HG03095 (cell line): ENCODE measurements around the gene POLR3C.

ENCODE experiments used
- ATAC-seq: cut with Tn5 transposase; IDR thresholded peaks from one replicate; pipeline ENCODE4 v1.9.1; 2021; ENCODE audit warnings: moderate library complexity; ENCODE audit not compliant: unreplicated experiment

POLR3C gene

DNA sequence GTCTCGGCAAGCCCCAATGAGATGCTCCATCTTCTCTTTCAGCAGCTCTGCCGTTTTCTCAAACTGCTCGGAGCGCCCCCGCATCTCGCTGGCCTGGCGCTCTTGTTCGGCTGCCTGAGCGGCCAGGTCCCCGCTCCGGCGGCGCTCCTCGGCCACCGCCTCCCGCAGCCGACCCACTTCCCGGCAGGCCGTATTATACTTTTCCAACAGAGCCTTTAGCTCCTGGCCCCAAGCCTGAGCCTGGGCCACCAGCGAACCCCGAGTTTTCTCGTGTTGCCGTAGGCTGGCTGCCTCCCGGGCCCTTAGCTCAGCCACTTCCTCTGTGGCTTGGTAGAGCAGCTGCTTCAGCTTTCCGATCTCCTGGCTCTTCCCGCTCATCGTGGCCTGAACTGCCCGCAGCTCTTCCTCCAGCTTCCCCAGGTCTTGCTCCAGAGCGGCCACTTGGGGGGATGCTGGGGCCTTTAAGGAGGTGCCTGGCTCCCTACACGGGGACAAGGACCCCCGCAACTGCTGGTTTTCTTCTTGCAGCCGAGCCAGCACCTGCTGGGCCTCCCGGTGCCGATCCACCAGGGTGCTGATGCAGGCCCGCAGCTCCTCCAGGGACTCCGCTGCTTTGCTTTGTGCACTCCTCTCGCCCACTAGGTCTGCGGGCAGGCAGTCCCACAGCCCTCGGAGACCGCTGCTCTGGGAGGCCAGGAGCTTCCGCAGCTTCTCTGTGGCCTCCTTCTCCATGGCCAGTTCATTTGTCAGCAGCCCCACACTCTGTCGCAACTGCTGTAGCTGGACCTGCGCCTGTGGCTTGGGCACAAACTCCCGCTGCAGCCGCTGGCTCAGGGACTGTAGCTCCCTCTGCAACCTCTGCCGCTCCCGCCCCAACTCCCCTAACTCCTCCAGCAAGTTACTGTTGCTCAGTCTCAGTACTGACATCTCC is 48.3 kb downstream of the POLR3C start:
- ATAC-seq = no peak

DNA sequence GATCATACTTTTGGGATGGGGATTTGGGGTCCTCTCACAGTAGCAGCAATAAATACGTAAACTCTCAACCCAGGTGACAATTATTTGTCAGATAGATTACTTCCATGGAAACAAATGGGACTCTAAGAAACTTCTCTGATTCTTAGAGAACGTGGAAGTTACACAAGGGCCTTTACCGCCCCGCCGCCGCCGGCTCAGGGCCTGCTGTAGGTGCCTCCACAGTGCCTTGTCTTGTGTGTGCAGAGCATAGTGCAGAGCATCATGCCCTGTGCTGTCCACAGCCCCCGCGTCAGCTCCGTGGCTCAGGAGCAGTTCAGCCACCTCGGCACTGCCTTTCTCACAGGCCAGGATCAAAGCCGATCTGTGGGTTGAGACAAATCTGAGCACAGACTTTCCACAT is 50.6 kb downstream of the POLR3C start:
- ATAC-seq = no peak

DNA sequence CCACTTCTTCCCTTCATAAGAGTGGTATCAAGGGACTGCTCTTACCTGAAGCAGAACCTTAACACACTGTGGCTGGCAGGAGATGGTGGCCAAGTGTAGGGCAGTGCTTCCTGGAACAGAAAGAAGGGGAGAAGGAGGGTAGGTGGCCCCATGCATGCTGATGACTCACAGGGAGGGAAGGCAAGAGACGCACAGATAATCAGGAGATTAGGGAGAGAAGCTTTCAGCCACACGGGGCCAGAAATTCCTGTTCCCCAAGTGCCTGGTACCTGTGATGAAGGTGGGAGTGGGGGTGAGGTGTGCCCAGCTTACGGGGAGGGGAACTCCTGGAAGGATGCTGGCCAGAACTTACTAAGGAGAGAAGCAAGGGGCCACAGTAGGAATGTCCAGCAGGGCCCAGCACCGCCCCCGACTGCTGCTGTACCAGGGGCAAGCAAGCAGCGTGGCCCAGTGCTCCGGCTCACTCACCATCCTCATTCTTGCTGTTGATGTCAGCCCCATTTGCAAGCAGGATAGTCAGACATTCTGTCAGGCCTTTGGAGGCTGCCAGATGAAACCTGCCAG is 54.0 kb downstream of the POLR3C start:
- no peak for ATAC-seq

DNA sequence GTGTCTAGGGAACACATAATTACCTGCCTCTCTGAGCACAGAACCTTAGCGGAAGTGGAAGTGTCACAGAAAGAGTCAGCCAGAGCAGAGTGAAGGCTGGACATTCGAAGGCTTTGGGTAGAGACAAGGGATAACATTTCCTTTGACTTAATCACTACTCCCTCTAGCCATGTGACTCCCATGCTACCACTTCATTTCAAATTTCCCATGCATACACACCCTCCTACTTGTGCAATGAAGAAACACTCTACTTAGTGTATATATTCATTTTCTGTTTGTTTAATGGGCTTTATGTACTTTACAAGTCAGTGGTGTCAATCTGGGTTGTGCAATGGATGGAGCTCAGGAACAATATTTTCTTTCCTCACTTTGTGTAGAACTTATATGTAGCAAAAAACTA is 54.7 kb downstream of the POLR3C start:
- no peak for ATAC-seq

DNA sequence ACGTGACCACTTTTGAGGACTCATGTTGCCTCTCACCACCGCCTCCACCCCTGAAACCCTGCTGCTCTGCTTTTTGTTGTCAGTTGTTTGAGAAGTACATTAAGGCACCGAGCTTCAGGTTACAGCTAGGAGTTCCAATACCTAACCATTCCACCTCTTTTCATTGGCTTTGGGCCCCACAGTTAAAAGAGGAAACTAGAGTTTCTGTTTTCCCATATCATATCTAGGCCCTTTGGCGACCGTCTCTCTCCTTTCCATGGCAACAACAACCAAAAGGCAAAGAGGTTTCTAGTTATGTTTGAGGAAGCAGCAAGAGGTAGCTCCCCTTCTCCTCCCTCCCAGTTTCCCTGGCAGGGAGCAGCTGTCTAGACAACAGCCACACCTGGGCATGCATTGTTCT is 55.8 kb downstream of the POLR3C start:
- ATAC-seq = no peak

DNA sequence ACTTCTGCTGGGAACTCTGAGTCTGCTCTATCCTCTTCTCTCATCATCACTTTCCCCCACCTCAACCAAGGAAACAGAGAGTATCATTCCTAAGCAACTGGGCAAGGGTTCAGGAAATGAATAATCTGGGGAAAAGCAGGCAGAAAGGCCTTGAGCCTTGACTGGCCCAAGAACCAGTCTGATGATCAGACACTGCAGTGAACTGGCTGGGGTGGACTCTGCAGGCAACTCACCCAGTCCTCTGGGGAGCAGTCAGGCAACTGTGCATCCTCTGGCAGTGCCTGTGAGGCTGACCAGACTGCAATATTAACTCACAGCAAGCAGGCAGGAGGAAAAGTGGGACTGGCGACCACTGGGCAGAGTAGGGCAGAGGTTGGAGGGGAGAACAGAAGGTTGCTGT is 60.7 kb downstream of the POLR3C start:
- no peak for ATAC-seq

DNA sequence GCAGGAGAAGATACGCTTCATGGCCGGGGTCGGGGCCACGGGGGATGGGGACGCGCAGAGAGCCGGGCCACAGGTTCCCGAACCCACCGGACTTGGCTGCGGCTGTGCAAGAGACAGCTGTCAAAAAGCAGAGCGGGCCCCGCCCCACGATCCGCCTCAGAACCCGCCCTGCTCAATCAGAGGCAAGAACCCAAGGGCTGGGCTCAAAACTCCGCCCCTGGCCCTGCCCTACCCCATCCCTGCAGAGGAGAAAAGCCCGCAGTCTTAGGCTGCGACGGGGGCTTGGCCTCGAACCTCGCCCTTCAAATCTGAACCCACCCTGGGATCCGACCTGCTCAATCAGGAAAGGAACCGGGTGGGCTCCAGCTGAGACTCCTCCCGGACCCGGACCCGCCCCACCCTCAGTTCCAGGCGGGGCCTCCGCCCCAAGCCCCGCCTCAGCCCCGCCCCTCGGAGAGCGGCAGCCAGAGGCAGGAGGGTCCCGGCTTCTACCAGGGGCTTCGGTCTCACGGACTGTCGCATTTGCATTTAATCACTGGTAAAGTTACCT is 61.8 kb downstream of the POLR3C start, which contains the start of gene ANKRD35:
ANKRD35 (minus strand) TSS at position 129 of the 550 bp plus-strand sequence; CDS start at position 21, 108 bp downstream.
- peak; percentile 98 for ATAC-seq

DNA sequence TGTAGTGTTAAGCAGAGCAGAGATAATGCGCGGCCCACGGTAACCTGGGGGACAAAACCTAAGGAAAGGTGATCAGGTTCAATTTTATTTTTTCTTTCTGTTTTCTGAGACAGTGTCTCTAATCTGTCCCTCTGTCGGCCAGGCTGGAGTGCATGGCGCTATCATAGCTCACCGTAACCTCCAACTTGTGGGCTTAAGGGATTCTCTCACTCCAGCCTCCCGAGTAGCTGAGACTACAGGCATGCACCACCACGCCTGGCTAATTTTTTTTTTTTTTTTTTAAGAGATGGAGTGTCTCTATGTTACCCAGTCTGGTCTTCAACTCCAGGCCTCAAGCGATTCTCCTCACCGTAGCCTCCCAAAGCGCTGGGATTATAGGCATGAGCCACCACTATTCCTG is 62.4 kb downstream of the POLR3C start:
- ATAC-seq = no peak

DNA sequence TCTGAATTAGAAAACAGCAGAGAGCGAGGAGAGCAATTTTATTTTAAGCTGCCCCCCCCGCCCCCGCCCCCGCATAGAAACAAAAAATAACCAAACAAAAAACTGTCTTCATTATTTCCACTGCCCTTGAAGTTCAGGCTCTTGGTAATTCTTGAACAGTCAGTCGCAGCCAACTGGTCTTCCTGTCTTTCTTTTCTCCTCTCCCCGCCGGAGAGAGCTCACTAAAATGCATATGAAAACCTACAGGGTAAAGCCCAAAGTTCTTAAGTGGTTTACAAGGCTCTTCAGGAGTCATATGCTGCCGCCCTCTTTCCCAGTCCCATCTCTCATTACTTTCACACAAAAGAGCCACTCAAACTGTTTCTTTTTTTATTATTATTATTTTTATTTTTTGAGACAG is 62.8 kb downstream of the POLR3C start:
- no peak for ATAC-seq

DNA sequence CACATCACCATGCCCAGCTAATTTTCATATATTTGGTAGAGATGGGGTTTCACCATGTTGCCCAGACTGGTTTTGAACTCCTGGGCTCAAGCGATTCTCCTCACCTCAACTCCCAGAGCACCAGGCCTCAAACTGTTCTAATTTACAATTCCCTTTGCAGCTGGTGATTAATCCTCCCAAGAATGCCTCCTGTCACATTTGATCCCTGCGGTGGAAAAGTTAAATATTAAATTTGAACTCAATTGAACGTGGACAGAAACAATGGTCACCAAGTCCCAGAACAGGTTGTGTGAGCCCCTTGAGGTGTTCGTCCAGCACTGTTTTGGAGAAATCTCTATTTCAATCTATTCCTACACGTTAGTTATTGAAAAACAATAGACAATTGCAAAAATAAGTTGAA is 63.6 kb downstream of the POLR3C start:
- no peak for ATAC-seq

DNA sequence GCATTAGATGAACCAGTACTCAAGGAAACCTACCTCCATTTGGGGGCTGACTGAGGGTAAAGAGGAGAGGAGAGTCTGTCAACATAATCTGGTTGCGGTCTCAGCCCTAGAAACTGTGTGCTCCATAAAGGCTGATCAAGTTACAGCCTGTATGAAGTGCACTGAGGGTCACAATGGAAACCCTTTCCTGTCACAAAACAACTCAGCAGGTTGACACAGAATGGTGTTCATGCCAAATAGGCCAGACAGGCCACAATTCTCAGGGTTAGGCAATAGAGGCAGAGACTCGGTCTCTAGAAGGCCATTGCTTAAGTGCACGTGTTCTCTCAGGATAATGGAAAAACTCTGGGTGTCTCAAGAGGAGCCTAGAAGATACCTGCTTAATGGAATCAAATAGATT is 65.7 kb downstream of the POLR3C start:
- ATAC-seq = no peak

DNA sequence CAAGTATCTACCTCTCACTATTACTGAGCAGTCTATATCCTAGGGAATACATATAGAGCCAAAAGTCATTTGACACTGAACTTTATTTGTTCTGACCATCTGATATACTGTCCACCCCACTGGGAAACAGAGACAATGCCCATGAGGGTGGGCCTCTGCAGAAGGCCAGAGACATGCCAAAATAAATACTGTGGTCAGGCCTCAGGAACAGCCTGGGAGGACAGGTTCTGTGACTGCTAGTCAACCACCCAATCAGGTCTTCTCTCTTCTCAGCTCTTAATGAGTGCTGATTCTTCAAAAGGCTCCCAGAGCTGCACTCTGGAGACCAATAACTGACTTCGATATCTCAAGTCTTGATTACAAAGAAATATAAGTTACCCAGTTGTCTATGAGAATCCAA is 67.1 kb downstream of the POLR3C start:
- no peak for ATAC-seq

DNA sequence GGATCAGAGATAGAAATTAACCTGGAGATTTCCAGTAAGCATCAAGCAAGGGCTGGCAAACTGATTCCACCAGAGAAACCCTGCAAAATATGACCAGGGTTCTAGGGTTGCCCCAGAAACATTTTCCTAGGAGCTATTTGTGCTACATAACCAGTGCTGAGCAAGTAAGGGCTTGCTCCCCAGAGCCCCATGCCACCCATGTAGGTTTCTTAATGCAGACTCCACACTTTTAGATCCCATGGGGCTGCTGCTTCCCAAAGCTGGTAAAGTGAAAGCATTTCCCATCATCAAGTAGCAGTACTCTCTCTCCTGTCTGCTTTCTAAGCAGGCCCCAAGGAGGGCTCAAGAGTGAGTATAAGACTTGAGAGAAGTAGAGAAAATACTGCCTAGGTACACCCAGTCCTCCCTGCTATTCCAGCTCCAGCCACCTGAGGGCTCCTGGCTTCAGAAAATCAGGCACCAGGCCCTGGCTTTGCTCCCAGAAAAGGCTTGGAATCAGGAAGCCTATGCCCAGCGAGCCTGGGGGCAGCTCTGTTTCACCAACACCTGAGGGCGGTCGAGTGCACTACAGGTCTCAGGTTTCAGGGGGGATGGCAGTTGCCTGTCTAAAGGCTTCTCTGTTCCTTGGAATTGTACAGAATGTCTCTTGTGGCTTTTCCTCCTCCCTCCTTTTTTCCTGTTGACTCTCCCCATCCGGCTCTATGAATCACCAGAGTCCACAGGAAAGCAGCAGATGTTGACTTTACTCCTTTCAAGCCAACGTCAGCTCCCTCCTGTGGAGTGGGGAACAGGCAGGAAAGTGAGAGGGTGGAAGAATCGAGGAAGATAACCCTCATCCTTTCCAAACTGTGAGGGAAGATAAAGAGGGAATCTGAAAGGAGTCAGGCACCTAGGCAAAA is 67.8 kb downstream of the POLR3C start:
- ATAC-seq = no peak

DNA sequence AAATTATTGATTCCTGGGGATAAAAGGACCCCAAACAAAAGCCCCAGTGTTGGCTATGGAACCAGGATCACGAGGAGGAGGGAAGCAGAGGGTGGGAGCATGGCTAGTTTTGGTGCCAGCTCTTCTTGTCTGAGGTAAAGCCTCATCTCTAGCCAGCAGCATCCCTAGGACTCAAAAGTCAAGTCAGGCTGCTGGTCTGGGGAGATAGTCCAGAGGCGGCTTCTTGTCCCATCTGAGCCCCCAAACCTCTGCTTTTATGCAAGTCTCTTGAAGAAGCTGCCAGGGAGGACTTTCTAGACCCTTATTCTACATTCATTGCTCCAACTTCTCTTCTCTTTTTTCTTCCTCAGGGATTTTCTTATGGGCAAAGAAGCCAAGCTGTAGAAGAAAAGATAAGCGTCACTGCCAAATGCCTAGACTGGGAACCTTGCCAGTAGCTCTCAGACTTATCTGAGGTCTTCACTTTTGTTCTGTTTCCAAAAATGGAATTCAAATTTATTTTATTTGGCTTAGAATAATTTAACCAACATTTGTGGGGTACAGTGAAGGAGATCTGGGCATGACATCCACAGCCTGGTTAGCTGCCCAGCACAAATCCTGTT is 68.6 kb downstream of the POLR3C start:
- no peak for ATAC-seq

DNA sequence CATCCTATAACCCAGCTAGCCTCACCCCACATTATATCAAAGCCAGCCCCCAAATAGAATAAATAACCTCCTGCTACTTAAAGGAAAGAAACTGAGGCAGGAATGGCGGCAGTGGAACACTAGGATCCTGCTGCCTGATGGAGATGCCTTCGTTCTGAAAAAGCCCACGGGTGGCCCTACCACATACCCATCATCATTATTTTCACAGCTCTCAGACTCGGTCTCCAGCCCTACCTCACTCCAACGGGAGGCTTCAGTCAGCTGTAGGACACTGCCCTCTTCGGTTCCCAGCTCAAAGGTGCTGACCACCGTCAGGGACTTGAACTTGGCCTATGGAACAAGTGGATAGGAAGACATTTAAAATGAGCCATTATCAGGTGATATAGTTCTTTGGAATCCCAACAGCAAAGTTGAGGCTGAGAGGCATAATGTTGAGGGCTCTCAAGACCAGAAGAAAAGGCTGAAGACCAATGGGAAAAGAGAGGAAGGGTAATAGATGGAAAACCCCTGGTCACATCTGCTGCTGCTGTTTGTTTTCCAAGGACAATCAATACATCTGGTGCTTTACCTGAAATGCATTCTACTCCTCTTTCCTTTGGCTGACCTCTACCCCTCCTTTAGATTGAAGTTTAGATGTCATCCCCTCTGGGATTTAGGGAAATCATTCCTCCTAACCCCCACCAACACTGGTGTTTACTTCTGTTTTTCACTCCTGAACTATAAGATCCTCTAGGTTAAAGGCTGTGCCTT is 69.5 kb downstream of the POLR3C start:
- no peak for ATAC-seq
